GM19467 (cell line): Measurements from ENCODE around the gene FATE1.

Experiments used
- ATAC-seq: cut with Tn5 transposase; IDR thresholded peaks from one replicate; pipeline ENCODE4 v1.9.1; 2021; ENCODE audit warnings: mild to moderate bottlenecking, moderate library complexity; ENCODE audit not compliant: unreplicated experiment

FATE1 gene

GRCh38 chrX:151741606-151742005 is 25.8 kb downstream of the FATE1 start:
- ATAC-seq: no peak

GRCh38 chrX:151742311-151742710 is 26.5 kb downstream of the FATE1 start:
- ATAC-seq: no peak

- no peak for ATAC-seq
Measured at GRCh38 chrX:151743651-151744470, 28.0 kb downstream of the FATE1 start.

GRCh38 chrX:151745651-151746050 is 29.8 kb downstream of the FATE1 start:
- no peak for ATAC-seq

- no peak for ATAC-seq
Measured at GRCh38 chrX:151746502-151746901, 30.7 kb downstream of the FATE1 start.

- no peak for ATAC-seq
Measured at GRCh38 chrX:151750511-151750910, 34.7 kb downstream of the FATE1 start.

GRCh38 chrX:151752847-151753246 is 37.0 kb downstream of the FATE1 start:
- no peak for ATAC-seq

- peak; percentile 63 for ATAC-seq
Measured at GRCh38 chrX:151753313-151754046, 37.6 kb downstream of the FATE1 start.

- no peak for ATAC-seq
Measured at GRCh38 chrX:151754047-151754429, 38.2 kb downstream of the FATE1 start.

- ATAC-seq: no peak
Measured at GRCh38 chrX:151754641-151755215, 38.9 kb downstream of the FATE1 start.

GRCh38 chrX:151759041-151759708 is 43.3 kb downstream of the FATE1 start:
- ATAC-seq: no peak

GRCh38 chrX:151762802-151763201 is 47.0 kb downstream of the FATE1 start:
- ATAC-seq: no peak

- no peak for ATAC-seq
Measured at GRCh38 chrX:151763711-151764110, 47.9 kb downstream of the FATE1 start.

GRCh38 chrX:151765026-151765425 is 49.2 kb downstream of the FATE1 start:
- no peak for ATAC-seq

- no peak for ATAC-seq
Measured at GRCh38 chrX:151771726-151772125, 55.9 kb downstream of the FATE1 start.
